Medulla oblongata (tissue), 1 donor: ENCODE data around the gene SLC13A3.
"Not testable (repeated sequence)": the region's sequence is repeated elsewhere in the genome, so short reads cannot be mapped to it uniquely, and the experiment has no call there.

Experiments used
- DNase-seq: peaks from one replicate; pipeline ENCODE4 v3.0.0-alpha.2; 2015; ENCODE audit errors: extremely low spot score

Gene SLC13A3

DNA sequence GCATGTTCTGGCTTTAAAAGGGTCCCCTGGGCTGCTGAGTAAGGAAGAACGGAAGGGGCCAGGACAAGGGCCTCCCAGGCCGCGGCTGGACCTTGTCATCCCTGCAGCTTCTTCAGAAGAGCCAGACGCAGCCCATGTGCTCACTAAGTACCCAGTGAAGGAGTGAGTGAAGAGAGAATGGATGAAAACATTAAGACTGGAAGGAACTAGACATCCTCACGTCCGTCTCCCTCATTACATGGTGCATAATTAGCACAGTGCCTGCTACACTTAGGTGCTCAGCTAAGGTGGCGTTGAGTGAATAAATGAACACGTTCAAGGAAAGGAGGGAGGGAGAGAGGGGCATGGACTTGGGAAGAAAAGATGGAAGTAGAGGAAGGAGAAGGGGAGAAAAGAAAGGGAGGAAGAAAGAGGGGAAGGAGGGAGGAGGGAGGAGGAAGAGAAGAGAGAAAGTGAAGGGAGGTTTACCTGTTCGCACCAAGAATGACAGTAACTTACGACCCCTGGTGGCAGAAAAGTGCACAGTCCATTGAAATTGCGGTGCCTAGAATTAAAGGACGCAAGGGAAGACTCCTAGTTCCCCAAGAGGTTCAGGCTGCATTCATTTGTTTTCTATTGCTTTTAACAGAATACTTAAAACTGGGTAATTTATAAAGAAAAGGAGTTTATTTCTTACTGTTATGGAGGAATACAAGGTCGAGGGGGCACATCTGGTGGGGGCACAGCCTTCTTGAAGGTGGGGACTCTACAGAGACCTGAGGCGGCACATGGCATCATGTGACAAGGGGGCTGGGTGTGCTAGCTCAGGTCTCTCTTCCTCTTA is 30.0 kb upstream of the SLC13A3 start:
- peak; percentile 88 for DNase-seq

- no peak for DNase-seq
Observed at GRCh38 chr20:46680684-46681031, 29.4 kb upstream of the SLC13A3 start.

DNA sequence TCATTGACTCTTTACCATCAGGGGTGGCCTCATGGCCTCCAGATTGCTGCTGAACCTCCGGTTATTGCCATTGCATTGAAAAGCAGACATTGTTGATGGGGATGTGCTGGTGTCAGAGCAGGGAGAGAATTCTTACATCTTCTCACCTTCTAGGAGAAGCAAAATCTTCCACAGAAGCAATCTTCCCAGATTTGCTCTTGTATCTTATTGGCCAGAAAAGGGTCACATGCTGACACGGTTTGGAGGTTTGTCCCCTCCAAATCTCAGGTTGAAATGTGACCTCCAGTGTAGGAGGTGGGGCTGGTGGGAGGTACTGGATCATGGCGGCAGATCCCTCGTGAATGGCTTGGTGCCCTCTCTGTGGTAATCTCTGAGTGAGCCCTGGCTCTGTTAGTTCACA is 27.3 kb upstream of the SLC13A3 start:
- DNase-seq: no peak

DNA sequence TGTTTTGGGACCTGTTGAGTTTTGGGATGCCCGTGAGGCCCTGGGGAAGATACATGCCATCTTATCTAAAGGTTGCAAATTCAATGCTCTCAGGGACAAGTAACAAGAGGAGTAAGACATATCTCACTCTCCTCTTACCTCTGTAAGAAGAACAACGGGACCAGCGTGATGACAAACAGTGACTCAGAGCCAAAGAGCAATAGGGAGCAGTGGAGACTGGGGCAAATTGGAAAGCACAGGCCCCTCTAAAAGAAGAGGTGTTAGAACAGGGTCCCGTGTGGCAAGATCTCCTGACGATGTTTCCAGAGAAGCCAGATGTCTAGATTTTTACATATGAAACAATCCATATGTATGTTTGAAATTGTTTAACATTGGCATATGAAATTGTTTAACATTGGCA is 26.3 kb upstream of the SLC13A3 start:
- no peak for DNase-seq

- DNase-seq: not testable (repeated sequence)
Observed at GRCh38 chr20:46676649-46677316, 25.5 kb upstream of the SLC13A3 start.

GRCh38 chr20:46674253-46675083 is 23.2 kb upstream of the SLC13A3 start:
- no peak for DNase-seq

GRCh38 chr20:46673394-46674252 is 22.4 kb upstream of the SLC13A3 start:
- no peak for DNase-seq

GRCh38 chr20:46672543-46673148 is 21.4 kb upstream of the SLC13A3 start:
- no peak for DNase-seq

GRCh38 chr20:46671866-46672542 is 20.7 kb upstream of the SLC13A3 start:
- no peak for DNase-seq

DNA sequence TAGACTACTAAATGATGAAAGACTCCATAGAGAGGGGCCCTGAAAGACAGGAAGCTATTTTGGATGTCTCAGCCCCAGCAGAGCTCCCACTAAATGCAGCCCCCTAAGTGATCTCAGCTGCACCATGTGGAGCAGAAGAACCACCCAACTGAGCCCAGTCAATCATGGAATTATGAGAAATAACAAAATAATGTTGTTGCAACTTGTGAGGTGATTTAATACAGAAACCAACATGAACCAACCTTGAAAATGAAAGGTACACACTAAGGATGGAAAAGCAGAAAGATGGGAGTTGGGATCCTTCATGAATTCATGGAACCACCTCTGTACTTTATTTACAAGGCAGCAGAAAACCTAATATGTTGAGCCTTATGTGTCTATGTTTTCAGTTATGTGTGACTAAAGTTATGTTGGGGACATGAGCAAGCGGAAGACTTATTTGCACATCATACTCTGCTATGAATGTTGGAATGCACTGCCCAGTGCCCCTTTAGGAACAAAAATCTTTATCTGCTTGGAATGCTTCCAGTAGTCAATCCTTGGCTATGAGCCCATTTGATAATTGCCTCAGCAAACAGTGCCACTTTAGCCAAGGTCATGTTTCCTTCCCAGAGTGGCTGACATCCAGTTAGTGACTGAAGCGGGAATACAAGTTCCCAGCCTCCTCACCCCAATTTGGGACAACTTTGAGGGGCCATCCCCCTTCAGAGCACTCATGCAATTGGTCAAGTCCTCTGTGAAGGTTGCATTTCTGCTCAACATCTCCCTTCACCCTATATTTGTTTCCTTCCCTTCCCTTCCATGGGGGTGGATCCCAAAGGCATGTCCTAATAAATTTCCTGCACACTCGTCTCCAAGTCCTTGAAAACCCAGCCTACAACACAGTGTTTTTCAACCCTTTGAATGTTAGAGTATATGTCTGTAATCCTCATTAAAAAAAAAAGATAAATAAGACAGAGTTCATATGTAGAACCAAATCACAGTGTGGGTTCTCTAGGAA is 19.6 kb upstream of the SLC13A3 start:
- DNase-seq: no peak

DNA sequence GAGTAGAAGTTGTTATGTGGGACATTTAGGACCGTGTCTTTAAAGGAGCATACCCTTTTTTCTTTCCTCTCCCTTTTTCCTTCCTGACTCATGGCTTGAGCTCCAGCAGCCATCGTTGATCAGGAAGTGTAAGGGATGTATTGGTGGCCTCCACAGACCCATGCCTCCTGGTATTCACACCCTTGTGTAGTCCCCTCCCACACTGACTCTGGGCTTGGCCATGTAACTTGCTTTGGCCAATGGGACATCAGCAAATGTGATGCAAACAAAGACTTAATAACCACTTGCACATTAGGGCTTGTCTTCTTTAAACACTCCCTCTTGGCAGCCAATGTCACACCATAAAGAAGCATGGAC is 18.9 kb upstream of the SLC13A3 start:
- DNase-seq: no peak

DNA sequence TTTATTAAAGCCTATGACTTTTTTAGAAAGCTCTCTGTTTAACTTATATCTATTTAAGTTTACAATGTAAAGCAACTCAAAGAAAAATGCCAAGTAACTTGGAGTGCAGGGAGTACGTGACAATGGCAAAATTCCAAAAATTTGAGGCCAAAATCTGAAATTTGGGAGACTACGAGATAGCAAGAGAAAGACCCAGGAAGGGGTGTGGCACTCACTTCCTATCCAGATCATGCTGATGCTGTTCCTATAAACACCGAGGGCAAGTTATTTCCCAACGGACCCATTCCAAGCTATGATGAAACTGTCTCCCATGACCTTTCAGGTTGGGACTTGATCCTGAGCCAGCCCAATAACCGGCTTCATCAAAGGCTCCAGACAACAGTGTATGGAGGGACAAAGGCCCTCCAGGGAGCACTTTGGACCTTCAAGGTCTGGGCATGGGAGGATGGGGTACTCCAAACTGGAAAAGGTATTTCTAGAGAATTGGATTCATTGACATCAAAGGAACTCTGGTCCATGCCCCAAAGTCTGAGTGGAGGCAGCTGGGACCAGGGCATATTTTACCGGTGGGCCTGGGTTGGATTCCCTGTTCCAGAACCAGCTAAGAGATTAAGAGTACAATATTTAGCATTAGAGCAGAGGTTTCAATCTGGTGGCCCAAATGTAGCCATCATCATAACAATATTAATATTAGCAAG is 15.7 kb upstream of the SLC13A3 start:
- DNase-seq: no peak

GRCh38 chr20:46666306-46666705 is 15.0 kb upstream of the SLC13A3 start:
- no peak for DNase-seq

GRCh38 chr20:46665602-46666001 is 14.3 kb upstream of the SLC13A3 start:
- DNase-seq: no peak

- no peak for DNase-seq
Observed at GRCh38 chr20:46663531-46663930, 12.3 kb upstream of the SLC13A3 start.

DNA sequence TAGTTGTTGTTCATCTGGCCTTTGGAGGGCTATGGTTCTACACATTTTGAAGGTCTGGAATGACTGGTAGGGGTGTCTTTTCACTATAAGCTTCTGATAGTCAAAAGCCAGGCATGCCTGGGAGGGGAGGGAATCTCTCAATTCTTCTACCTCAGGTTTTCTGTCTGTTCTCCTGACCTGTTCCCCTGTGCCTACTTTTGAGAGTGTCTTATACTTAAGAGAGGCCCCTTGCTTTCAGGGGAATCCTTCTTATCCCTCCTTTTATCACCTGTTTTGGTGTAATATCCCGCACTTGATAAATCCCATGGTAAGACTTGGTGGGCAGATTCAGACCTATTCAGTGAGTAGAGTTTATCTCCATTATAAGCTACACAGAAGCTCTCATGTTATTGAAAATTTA is 10.4 kb upstream of the SLC13A3 start:
- no peak for DNase-seq

DNA sequence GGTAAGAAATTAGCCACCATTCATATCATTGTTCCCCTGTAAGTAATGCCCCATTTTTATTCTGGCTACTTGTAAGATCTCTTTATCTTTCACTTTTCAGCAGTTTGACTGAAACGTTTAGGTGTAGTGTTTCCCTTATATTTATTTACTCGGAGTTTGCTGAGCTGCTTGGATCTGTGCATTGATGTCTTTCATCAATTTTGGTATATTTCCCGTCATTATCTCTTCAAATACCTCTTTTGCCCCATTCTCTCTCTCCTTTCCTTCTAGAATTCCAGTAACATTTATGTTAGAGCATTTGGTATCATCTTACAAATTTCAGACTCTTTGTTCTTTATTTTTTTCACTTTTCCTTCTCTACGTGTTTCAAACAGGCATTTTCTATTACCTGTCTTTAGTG is 9.2 kb upstream of the SLC13A3 start:
- no peak for DNase-seq

GRCh38 chr20:46657618-46658017 is 6.4 kb upstream of the SLC13A3 start:
- no peak for DNase-seq

DNA sequence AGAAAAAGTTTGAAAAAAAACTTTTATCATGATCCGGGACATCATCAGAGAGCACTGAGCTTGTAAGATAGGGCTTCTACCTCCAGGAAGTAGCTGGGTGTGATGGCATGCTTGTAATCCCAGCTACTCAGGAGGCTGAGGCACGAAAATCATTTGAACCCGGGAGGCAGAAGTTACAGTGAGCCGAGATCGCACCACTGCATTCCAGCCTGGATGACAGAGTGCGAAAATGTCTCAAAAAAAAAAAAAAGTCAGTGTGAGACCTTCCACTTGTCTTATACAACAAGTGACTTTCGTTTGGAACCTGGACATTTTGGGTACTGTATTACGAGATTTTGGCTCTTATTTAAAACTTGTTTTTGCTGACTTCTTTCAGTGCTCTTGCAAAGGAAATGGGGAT is 5.9 kb upstream of the SLC13A3 start:
- DNase-seq: no peak
